Smooth muscle cell (in vitro differentiated cells): Measurements from ENCODE around the gene METTL16. TPM values are rescaled to one million over a fixed set of nuclear protein-coding genes. Genes with fewer than 3 reads are reported as not detected.
A peak's percentile ranks its signal among the peaks of the same experiment; 100 is the strongest.

ENCODE experiments used
- DNase-seq: peaks from one replicate; lab custom pipeline; 2025; ENCODE audit not compliant: unreplicated experiment; lab: John Stamatoyannopoulos, UW
- H2AFZ ChIP-seq: fragments of 200-600 bp; sonication (generic); 2 replicates; pipeline ENCODE4 v1.6.0; 2016; ENCODE audit warnings: antibody characterized with exemption, low read depth, mild to moderate bottlenecking
- H3F3A ChIP-seq: fragments of 200-600 bp; sonication (generic); 2 replicates; pipeline ENCODE4 v1.6.0; 2017; ENCODE audit warnings: antibody characterized with exemption, low read depth
- H3K27ac ChIP-seq: fragments of 200-600 bp; sonication (generic); 2 replicates; pipeline ENCODE4 v1.5.1; 2016; ENCODE audit warnings: low read depth, mild to moderate bottlenecking
- H3K27me3 ChIP-seq: fragments of 200-600 bp; sonication (generic); 2 replicates; pipeline ENCODE4 v1.6.1; 2016; ENCODE audit warnings: low read depth, mild to moderate bottlenecking
- H3K36me3 ChIP-seq: fragments of 200-600 bp; sonication (generic); 2 replicates; pipeline ENCODE4 v1.5.1; 2016; ENCODE audit warnings: low read depth
- H3K4me1 ChIP-seq: fragments of 200-600 bp; sonication (generic); 2 replicates; pipeline ENCODE4 v1.5.1; 2016; ENCODE audit warnings: low read depth
- H3K4me2 ChIP-seq: fragments of 200-600 bp; sonication (generic); 2 replicates; pipeline ENCODE4 v1.6.0; 2016; ENCODE audit warnings: mild to moderate bottlenecking
- H3K4me3 ChIP-seq: fragments of 200-600 bp; sonication (generic); 2 replicates; pipeline ENCODE4 v1.5.1; 2016; ENCODE audit warnings: mild to moderate bottlenecking
- H3K79me2 ChIP-seq: fragments of 200-600 bp; sonication (generic); 2 replicates; pipeline ENCODE4 v1.6.0; 2016; ENCODE audit warnings: low read depth, mild to moderate bottlenecking
- H3K9ac ChIP-seq: fragments of 200-600 bp; sonication (generic); 2 replicates; pipeline ENCODE4 v1.6.0; 2016; ENCODE audit warnings: low read depth
- H3K9me3 ChIP-seq: fragments of 200-600 bp; sonication (generic); replicated peaks from 2 replicates; pipeline ENCODE4 v1.5.1; 2016; ENCODE audit warnings: low read depth
- H4K20me1 ChIP-seq: fragments of 200-600 bp; sonication (generic); 2 replicates; pipeline ENCODE4 v1.6.0; 2016; ENCODE audit warnings: low read depth
- WGBS: methylation state at CpG from one replicate; pipeline ENCODE4 v1.1.7; 2016; ENCODE audit warnings: low lambda C conversion rate; 5-methylcytosine and 5-hydroxymethylcytosine counted together
- polyA plus RNA-seq: library from polyadenylated mRNA; unstranded; fragments of >200 nt; fragmentation: Nextera tagmentation; extraction: Ambion mirVana; gene quantifications from 2 replicates; pipeline ENCODE4 v1.2.1, GENCODE V29; 2016
- total RNA-seq: library from RNA; depleted of rRNA; stranded (reverse); fragments of >200 nt; gene quantifications from 2 replicates; pipeline ENCODE4 v1.2.3, GENCODE V29; 2014
- TF ChIP-seq, protein P1 (sequence below): fragments of 200-600 bp; sonication (generic); IDR thresholded peaks from 2 replicates; pipeline ENCODE4 v1.5.1; 2017; ENCODE audit warnings: borderline replicate concordance, mild to moderate bottlenecking, antibody characterized with exemption; ENCODE audit not compliant: insufficient read depth, poor library complexity, severe bottlenecking

METTL16 gene
- total and polyA plus RNA-seq, 2 experiments from 2014 or later = 16.8 to 27.4 TPM

DNA sequence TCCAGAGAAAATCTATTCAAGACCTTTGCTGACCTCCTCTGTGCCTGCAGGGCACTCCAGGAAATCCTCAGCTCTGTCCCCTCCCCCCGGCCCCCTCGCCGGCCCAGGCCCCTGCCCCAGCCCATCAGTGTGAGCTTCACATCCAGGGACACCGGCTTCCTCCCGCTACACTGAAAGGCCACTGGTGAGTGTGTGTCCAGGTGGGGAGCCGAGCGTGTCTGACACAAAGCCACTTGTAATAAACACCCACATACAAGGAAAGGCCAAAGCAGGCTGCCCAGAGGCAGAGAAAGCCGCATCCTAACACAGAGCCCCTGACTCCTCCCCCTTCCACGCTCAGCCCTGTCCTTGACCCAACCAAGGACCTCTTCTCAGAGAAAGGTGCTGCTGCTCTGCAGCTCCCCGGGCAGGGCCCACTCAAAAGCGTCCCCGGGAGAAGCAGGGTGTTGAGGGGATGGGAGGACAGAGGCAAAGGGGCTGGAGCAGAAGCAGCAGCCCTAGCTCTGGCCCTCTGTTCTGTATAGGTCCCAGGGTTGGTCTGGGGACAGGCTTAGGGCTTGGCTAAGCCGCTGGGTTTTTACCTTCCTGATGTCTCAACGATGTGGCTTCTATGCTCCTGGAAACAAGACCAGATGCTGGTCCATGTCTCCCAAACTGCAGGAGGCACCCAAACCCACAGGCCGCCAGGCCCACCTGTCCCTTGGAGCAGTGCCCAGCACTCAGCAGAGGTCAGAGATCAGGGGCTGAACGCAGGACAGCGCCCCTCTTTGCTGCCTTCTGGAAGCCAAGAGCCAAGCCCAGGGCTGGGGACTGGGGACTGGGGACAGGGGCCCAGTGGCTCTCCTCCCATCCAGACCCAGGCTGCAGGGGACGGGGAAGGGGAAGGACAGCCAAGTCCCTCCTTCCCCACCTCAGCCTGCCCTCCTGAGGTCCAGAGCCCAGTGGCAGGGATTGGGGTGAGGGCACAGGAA lies 126.2 kb downstream of the METTL16 start:
- Histone ChIP-seq H3K36me3 (no peaks in the 10 kb centered on the region), H3K79me2 (peaks cover 21% of the 10 kb centered on the region), H4K20me1 (peaks cover 38% of the 10 kb centered on the region), H3K4me3 (no peak overlapping the region), H3F3A (peaks cover 10% of the 10 kb centered on the region), H3K27ac (no peak overlapping the region), H3K27me3 (no peaks in the 10 kb centered on the region), H2AFZ (no peak overlapping the region), H3K4me2 (no peak overlapping the region), H3K9ac (no peak overlapping the region), H3K9me3 (no peaks in the 10 kb centered on the region), H3K4me1 (peaks cover 6% of the 10 kb centered on the region)
- DNase-seq = no peak
- WGBS = 78% methylated on average over 18 of the region's 18 CpGs
- TF ChIP-seq, protein P1, sequence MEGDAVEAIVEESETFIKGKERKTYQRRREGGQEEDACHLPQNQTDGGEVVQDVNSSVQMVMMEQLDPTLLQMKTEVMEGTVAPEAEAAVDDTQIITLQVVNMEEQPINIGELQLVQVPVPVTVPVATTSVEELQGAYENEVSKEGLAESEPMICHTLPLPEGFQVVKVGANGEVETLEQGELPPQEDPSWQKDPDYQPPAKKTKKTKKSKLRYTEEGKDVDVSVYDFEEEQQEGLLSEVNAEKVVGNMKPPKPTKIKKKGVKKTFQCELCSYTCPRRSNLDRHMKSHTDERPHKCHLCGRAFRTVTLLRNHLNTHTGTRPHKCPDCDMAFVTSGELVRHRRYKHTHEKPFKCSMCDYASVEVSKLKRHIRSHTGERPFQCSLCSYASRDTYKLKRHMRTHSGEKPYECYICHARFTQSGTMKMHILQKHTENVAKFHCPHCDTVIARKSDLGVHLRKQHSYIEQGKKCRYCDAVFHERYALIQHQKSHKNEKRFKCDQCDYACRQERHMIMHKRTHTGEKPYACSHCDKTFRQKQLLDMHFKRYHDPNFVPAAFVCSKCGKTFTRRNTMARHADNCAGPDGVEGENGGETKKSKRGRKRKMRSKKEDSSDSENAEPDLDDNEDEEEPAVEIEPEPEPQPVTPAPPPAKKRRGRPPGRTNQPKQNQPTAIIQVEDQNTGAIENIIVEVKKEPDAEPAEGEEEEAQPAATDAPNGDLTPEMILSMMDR = no peak

DNA sequence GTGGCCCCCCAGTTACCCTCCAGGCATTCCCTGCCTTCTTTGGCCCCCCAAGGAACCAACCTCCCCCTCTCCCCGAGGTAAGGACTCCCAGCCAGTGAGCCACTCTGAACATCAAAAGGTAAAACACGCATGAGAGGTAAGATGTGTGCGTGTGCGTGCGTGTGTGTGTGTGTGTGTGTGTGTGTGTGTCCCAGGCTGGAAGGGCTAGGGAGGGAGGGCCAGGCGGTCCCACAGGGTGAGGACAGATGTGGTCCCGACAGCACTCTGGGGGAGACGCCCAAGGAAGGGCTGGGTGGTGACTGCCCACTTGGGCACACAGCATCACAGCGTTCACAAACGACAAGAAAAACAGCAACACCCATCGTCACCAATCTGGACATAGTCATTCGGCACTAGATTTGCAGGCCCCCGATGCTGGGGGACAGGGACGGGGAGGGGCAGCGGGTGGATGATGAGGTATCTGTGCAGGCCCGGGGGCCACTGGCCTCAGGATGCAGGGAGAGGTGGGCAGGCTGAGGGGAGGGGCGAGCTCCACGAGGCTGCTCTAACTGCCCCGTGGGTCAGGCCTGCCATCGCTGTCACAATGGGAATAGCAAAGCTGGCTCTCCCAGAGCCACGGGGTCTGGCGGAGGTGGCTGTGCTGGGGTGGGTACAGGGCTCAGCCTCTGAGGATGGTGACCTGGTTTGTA lies 127.1 kb downstream of the METTL16 start:
- peaks cover 12% of the 10 kb centered on the region for H3K79me2 ChIP-seq
- peaks cover 6% of the 10 kb centered on the region for H3K4me1 ChIP-seq
- TF ChIP-seq, protein P1 = no peak
- H4K20me1 ChIP-seq = peaks cover 28% of the 10 kb centered on the region
- 88% methylated on average over 22 of the region's 22 CpGs for WGBS
- no peaks in the 10 kb centered on the region for H3K36me3 ChIP-seq
- no peaks in the 10 kb centered on the region for H3K27me3 ChIP-seq
- no peak overlapping the region for H2AFZ ChIP-seq
- no peak overlapping the region for H3K4me3 ChIP-seq
- peaks cover 10% of the 10 kb centered on the region for H3F3A ChIP-seq
- H3K27ac ChIP-seq = no peak overlapping the region
- DNase-seq = no peak
- no peaks in the 10 kb centered on the region for H3K9me3 ChIP-seq
- no peak overlapping the region for H3K9ac ChIP-seq
- no peak overlapping the region for H3K4me2 ChIP-seq

DNA sequence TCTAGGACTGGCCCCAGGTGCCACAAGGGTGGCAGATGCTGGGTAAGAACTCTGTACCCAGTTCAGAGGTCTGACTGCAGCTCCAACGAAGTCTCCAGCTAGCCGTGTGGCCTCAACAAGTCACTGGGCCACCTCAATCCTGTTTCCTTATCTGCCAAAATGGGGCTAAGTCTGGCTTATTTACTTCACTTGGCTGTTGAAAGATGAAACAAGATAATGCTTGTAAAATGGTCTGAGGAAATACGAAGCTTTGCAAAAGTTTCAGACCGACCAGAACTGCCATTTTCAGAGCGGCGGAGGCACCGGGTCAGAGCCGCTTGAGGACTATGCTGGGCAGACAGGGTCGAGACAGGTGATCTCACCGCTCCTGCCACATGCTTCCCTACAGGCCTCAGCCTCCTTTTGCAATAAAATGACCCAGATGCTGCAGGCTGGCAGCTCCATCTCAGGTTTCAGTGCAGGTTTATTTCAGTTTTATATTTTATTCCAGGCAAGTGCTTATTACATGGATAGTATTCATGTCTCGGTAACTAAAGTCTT lies 128.0 kb downstream of the METTL16 start:
- DNase-seq = no peak
- TF ChIP-seq, protein P1 = no peak
- WGBS = 42% methylated on average over 11 of the region's 11 CpGs

More for the DNA sequence above, 128.0 kb downstream of the METTL16 start:
- peaks cover 3% of the 10 kb centered on the region for H3K79me2 ChIP-seq
- peaks cover 19% of the 10 kb centered on the region for H4K20me1 ChIP-seq
- H3K36me3 ChIP-seq = no peaks in the 10 kb centered on the region
- H3K4me1 ChIP-seq = peaks cover 6% of the 10 kb centered on the region
- H3K4me3 ChIP-seq = no peak overlapping the region
- H3K27ac ChIP-seq = peak overlapping the region; percentile 63
- no peaks in the 10 kb centered on the region for H3K9me3 ChIP-seq
- peak overlapping the region; percentile 26 for H3K4me2 ChIP-seq
- H3K27me3 ChIP-seq = no peaks in the 10 kb centered on the region
- peak overlapping the region; percentile 10 for H3K9ac ChIP-seq
- no peak overlapping the region for H2AFZ ChIP-seq
- H3F3A ChIP-seq = peaks cover 10% of the 10 kb centered on the region
